Suppressor macrophage treated with lipopolysaccharide for 1 hour (primary cell): Measurements from ENCODE around the gene ACSL6.

Source experiments
- DNase-seq, 3 donors: peaks; one replicate each; pipeline ENCODE4 v3.0.0-alpha.2; 2020 to 2022

The ACSL6 gene

DNA sequence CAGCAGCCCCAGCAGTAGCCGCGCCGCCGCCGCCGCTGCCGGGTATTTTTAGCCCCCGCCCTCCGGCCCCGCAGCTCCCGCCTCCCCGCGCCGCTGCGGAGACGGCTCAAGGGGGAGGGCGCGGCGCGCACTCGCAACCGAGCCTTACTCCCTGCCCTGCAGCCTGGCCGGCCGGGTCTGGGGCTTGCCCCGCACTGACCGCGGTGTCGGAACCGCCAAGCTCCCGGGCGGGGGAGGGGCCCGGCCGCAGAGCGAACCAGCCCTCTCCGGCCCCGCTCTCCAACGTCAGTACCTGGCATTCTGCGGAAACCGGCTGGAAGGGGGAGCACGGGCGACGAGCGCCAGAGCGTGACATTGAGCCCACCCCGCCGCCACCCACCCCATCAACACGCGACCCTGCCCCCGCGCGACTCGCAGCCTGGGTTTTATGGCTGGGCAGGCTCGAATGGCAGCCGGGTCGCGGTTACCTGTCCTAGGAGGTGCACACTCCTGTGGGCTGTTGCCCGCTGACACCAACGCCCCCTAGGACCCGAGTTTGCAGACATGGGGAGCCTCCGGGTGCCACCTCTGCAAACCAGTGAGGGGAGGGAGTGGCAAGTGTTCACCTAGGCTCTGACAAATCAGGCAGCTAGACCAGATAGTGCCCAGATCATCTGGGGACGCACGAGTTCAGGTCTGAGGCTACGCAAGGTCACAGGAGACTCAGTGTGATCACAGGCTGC lies at the start of gene ACSL6:
Gene ACSL6 (minus strand): TSS at position 37 of the 722 bp plus-strand sequence. CDS start 105 bp downstream, outside the sequence.
- peak in 2 of 3 donors; percentile 36 to 57 for DNase-seq

GRCh38 chr5:132060501-132061161 lies 49.2 kb upstream of the ACSL6 start, which contains the start of gene IL3:
IL3 (plus strand) TSS chr5:132060655; CDS start chr5:132060707, 52 bp downstream.
- no peak for DNase-seq

- no peak for DNase-seq
These were observed 48.4 kb upstream of the ACSL6 start for GRCh38 chr5:132059696-132060500.

GRCh38 chr5:132059043-132059695 lies 47.7 kb upstream of the ACSL6 start:
- no peak for DNase-seq

DNA sequence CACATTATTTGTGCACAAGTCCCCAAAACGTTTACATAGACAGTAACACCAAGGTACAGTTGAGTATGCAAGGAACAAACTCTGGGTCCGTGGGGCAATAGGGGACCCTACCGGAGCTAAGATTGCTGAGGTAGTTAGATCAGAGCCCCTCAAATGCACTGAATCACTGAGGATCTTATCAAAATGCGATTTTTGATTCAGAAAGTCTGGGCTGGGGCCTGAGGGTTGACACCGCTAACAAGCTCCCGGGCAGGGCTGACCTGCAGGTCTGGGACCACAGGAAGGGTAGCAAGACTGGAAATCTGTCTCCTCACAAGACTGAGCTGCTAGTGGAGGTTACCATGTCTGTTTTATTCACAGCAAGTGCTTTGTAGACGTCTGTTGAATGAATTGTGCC lies 47.2 kb upstream of the ACSL6 start:
- no peak for DNase-seq

DNA sequence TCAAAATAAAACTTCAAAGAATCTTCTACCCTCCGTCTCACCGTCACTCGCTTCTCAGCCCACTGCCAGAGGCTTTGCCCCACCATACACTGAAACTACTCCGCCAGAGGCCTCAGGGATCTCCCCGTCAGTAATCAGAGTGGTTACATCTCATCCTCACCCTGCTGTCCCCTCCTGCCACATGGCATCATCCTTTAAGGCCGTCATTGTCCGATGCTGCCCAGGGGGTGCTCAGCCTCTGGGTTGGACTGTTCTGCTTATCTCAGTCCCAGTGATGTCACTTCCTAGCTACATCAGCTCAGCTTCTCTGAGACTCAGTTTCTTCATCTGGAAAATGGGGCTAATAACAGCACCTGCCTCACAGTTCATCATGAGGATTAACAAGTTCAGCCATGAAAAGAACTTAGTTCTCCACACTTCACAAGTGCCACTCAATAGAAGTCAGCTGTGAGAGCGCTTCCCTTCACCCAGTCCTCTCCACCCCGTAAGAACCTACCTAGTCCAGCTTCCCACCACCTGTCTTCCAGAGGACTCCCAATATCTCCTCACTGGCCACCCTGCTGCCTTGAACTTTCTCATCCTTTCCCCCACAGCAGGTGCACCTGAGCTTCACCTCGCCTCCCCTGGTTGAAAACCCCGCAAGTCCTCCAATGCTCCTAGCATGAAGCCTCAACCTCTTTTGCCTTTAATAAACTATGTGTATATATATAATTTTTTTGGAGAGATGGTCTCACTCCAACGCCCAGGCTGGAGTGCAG lies 46.2 kb upstream of the ACSL6 start:
- no peak for DNase-seq

- no peak for DNase-seq
These were observed 45.4 kb upstream of the ACSL6 start for GRCh38 chr5:132056610-132057497.

DNA sequence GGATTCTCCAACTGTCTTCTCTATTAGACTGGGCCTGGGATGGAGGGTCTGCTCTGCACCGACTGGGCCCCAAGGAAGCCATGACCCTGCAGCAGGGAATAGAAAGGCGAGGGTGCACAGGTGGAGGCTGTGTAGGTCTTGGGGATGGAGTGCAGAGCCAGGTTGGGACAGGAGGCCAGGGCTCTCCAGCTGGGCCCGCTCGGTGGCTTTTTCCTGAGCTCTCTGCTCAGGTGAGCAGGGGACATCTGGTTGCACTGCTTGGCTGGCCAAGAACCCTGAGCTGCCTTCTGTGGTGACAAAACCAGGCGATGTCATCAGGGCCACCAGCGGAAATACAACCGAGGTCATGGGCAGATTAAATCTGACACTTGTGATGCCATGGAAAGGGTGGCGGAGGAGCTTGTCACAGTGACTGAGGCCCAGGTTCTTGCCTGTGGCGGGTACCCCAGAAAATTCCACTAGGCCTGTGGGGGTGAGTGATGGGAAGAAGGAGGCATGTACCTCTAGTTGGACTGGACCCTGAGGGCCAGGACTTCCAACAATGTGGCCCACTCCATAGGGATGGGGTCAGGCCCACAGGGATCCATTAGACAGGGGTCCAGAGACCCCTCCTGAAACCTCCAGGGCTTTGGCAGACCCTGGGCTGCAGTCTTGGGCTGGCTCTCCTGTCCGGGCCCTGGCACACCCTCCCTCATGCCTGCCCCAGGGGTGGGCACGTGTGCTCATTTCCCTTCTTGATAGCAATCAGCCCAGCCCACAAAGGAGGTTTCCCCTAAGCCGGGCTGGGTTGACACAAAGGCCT lies 44.6 kb upstream of the ACSL6 start:
- DNase-seq, result no peak

- DNase-seq, result no peak
These were observed 44.0 kb upstream of the ACSL6 start for GRCh38 chr5:132055441-132055807.

DNA sequence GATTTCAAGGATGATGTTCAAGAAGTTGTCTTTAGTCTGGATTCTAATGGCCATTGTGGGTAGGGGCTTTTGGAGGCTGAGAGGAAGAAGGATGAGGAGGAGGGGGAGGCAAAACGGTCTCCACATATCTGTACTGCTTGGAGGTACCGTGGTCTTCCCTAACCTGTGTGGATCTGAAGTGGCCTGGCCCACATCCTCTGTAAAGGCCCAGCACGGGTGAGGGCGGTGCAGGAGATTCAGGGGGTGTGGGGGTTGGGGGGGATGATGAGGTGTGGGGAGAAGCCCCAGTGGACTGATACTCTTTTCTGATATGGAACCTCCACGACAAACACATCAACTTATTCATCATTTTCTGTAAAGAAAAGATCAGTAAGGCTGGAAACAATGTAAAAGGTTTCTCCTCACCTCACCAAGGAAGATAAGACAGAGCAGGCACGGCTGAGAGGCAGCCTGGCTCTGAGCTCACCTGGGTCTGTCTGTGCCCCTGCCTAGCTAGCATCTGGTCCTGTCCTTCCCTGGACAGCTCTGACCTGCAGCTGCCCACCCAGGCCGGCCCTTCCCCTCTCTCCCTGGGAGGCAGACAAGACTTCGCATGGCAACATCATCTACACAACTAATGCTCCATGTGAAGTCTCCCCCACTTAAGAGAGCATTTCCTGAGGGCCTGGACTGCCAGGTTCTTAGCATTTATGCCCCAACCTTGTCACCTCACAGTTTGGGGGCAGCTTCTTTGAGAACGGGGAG lies 43.4 kb upstream of the ACSL6 start:
- DNase-seq, result no peak

DNA sequence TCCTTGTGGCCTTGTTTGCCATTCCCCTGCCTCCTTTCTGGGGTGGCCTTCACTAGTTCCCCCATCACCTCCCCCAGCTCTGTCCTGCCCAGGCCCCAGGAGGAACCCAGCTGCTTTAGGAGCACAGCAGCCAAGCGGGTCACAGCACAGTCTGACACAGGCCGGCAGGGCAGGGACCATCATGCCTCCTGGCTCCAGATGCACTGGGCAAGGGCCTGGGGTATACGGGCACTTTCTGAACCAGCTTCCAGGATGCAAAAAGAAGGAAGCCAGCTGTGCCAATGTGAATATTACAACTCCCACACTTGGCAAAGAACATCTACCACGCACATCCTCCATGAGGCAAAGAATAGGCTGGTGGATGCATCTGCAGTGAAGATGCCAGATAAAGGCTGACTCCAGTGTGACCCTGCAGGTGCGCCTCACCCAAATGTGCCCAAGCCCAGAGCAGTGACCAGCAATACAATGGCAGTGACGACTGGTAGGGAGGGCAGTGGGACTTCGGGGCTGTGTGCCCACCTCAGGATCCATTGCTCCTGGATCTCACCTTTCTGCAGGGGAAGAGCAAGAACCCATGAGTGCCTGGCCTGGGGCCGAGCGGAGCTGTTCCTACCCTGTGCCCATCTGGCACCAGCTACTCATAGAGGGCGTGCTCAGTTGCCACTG lies 42.7 kb upstream of the ACSL6 start:
- no peak for DNase-seq

DNA sequence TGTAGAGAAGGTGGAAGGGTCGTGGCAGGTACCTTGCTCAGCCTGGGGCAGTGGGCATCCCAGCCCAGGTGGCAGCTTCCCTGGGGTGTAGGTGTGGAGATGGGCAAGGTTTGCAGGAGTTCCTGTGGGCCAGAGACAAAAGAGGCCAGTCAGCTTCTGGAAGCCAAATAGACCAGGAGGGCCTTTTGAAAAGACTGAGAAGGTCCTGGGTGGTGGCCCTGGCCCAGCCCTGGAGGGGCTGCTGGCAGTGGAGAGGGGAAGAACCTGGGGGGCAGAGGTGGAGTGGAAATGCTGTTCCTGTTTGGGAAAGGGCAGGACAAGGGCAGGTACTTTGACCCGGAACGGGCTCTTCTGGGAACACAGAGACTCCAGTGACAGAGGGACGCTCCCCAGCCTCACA lies 42.0 kb upstream of the ACSL6 start:
- DNase-seq, result no peak

- no peak for DNase-seq
These were observed 41.1 kb upstream of the ACSL6 start for GRCh38 chr5:132052520-132052919.

GRCh38 chr5:132050661-132051552 lies 39.4 kb upstream of the ACSL6 start:
- no peak for DNase-seq

GRCh38 chr5:132050136-132050535 lies 38.7 kb upstream of the ACSL6 start:
- peak; percentile 80 to 85 (median 83) for DNase-seq

DNA sequence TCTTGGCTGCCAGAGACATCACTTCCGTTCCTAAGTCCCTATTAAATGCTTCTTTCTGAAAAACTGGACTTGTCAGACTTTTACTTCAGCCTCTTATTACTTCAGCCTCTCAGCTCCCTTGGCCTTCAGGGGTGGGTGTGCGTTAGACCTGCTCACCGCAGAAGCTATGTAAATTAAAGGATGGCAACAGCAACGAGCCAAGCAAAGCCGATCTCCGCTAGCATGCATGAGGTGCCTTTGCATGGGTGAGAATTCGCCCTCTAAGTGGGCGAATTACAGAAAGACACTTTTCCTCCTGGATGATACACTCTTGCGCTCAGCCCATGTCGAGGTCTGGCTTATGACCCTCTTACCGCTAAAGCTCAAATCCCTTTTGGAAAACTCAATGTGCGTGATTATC lies 38.1 kb upstream of the ACSL6 start:
- DNase-seq, result no peak

DNA sequence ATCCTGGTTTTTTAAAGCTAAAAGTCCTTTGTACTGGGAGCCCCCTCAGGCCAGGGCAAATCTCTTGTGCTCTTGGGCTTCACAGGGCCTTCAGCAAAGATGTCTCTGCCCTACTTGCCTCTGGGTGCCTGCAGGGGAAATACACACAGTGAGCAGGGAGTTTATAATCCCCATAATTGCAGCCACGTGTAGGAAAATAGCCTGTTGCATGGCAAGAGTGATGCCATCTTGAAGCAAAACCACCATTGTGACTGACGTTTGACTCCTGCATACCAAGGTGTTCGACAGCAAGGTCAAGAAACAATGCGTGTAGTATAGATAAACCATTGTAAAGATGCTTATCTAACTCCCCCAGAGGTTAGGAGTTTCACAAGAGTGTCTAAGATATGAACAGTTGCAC lies 37.6 kb upstream of the ACSL6 start:
- no peak for DNase-seq

DNA sequence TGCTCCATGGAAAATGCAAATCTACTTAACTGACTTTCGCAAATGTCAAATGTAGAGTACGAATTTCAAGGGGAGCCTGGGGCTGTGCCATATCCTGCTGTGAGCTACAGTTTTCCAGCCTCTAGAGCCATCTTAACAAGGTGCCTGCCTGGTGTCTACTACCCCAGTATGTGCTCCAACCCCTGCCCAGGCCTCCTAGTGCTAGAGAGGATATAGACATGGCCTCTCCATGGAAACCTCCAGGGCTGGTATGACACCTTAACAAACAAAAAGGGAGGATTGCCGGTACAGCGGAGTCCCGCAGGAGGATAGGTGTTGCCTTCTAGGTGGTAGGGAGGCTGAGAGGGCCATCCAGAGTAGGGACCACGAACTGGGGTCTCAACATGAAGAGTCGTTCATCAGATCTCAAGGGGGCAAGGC lies 35.4 kb upstream of the ACSL6 start:
- no peak for DNase-seq
